CD4-positive, alpha-beta T cell treated with Interleukin-12 subunit alpha and Interleukin-12 subunit beta, for 1 hour (primary cell): Measurements from ENCODE around the gene PDE4D.

Experiments
- DNase-seq: peaks from one replicate; pipeline ENCODE4 v3.0.0-alpha.2; 2020

The PDE4D gene

DNA sequence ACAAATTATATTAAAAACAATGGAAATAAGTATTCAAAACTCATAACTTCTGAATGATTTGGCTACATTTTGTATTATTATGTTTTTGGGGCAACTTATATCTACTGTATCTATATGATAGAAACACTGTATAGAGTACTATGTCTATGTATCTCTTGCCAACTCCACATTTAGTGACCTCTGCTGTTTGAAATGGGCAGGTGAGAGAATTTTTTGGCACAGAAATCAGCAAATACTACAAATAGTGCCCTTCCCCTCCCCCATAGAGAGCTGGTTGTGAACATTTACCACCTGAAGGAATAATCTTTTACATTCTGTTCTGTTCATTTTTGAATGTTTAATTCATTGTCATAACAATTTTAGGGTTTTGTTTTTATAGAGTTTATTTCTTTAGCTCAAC, 545.3 kb downstream of the PDE4D start:
- no peak for DNase-seq

- no peak for DNase-seq
These were observed 546.5 kb downstream of the PDE4D start for GRCh38 chr5:59346982-59347381.

GRCh38 chr5:59346514-59346913, 547.0 kb downstream of the PDE4D start:
- no peak for DNase-seq

DNA sequence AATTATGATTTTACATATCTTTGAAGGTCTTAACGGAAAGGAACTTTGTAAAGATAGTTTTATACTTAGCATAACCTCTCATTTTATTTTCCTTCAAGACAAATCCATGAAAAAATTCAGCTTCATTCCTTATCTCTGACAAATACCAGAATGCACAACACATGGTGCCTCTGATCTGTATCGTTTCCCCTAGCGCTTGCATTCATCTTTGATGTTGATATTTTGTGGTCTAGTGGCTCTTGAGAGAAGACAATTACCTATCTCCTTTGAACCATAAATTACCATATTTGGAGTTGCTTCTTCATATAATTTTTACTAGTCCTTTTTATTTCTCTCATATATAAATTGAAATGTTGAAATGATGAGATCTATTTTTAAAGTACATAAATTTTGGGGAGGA, 551.3 kb downstream of the PDE4D start:
- DNase-seq = no peak

- DNase-seq = no peak
These were observed 551.8 kb downstream of the PDE4D start for GRCh38 chr5:59341760-59342159.

DNA sequence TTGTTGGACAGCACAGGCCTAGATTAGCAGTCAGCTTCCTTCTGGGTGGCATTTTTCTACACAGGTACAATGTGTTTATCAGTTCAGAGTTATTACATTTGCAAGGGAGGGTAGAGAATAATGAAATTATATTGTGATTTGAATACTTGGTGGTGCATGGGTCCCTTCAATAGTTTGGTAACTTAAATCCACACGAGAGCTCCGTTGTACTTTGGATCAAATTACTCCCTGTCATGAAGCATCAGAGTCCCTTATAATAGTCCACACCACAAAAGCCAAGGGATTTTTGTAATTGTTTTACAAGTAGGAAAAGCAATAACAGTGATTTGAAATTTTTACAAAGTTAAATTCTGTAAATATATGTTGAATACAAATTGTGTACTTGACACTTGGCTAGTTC, 552.4 kb downstream of the PDE4D start:
- DNase-seq = no peak

DNA sequence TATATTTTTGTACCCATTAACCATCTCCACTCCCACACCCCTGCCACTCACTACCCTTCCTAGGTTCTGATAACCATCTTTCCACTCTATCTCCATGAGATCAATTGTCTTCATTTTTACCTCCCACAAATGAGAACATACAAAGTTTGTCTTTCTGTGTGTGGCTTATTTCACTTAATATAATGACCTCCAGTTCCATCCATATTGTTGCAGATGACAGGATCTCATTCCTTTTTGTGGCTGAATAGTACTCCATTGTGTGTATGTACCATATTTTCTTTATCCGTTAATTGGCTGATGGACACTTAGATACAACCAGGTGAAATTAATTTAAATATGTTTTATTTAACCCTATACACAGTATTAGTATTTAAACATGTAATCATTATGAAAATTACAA, 552.9 kb downstream of the PDE4D start:
- DNase-seq = no peak

- no peak for DNase-seq
These were observed 556.3 kb downstream of the PDE4D start for GRCh38 chr5:59337240-59337639.

GRCh38 chr5:59335544-59335943, 558.0 kb downstream of the PDE4D start:
- DNase-seq = no peak

- no peak for DNase-seq
These were observed 560.1 kb downstream of the PDE4D start for GRCh38 chr5:59333416-59333815.

GRCh38 chr5:59332236-59332973, 561.1 kb downstream of the PDE4D start:
- DNase-seq = no peak

DNA sequence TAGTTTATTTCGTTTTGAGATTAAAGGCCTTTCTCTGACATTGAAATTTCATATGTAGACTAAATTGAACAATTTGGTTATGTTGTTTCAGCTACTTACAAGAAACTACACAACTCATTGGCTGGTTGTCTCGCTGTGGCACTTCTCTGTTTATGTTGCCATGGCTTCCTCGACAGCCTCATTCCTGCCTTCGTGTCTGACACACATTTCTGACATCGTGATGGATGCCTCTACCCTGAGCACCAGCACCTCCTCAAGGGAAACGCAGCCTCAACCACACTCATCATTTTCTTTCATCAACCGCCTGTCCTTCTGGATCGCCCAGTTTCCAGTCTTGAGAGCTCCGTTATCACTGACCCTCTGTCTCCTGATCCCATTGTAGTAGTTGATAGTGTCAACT, 562.8 kb downstream of the PDE4D start:
- DNase-seq = no peak

GRCh38 chr5:59328709-59329296, 564.7 kb downstream of the PDE4D start:
- no peak for DNase-seq

DNA sequence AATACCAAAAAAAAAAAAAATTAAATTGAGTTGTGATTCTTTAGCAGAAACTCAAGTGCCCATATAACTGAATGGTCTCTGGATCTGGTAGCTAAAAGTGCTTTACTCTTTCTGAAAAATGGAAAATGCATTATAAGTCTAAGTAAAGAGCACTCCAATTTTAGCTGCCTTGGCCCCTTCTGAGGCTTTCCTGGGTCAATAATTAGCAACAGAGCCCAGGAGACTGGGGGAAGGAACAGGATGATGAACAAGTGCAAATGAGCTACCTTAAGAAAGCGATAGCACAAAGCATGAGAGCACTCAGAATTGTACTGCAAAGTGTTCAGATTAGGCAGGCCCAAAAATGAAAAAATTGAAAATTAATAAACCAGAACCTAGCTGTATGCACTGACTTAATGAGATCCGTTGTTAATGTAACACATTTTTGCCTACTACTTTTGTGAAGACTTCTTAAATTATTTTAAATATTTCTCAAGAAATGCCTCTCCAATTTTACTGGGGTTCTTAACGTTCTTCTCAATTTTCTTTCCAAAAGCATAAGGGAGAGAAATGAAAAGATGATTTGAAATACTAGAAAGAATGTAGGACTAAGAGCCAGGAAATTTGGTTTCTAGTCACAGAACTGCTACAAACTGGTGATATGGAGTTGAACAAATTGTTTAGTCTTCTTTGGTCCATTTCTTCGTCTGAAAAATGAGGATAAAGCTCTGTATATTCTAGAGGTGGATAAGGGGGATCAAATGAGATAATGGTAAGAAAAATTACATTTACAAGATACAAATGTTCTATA, 566.1 kb downstream of the PDE4D start:
- DNase-seq = no peak

DNA sequence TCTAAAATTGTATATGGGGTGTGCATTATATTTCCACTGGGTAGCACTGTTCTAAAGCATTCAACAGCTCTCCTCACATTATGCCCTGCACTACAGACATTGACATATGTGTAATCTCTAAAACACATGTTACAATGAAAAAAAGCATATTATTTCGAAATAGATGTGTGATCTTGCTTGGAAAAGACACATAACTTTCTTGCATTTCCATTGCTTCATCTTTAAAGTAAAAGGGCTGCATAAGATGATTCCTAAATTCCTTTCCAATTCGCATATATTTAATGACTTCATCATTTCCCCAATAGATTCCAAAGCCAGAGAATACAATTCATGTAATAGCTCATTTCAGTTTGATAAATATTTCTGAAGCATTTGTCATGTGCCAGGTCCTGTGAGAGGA, 566.9 kb downstream of the PDE4D start:
- no peak for DNase-seq

- DNase-seq = no peak
These were observed 568.5 kb downstream of the PDE4D start for GRCh38 chr5:59325070-59325469.

DNA sequence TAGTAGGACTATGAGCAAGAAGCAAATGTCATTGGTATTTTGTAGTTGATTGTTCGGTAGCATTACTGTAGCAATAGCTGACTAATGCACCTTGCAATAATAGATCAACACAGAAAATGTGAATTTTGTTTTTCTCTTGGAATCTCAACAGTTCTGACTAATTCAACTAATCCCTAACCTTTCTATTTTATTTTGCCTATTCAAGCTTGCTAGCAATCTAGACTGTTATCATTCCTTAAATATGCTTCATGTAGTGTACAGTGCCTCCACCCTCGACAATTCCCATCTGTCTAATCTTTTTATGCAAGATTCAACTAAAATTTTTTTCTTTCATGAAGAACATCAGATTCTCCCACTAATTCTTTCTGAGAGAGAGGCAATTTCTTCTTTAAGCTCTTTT, 570.6 kb downstream of the PDE4D start:
- no peak for DNase-seq

- DNase-seq = no peak
These were observed 571.5 kb downstream of the PDE4D start for GRCh38 chr5:59322058-59322457.

- no peak for DNase-seq
These were observed 571.9 kb downstream of the PDE4D start for GRCh38 chr5:59321642-59322041.

DNA sequence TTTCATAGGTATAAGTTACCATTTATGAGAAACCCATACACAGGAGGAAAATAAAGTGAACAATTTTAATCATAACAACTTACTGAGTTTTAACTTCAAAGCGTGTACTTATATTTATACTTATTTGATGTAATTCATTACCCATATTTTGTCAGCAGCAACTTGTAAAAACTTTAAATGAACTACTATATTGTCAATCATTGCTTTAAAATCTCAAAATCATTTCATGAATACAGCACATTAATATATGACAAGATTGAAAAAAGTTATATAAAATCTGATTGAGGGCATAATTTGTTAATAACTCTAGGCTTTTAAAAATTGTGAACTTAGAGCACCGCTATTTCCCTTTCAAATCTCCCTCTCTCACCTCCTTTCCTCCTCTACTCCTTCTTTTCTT, 573.1 kb downstream of the PDE4D start:
- DNase-seq = no peak

DNA sequence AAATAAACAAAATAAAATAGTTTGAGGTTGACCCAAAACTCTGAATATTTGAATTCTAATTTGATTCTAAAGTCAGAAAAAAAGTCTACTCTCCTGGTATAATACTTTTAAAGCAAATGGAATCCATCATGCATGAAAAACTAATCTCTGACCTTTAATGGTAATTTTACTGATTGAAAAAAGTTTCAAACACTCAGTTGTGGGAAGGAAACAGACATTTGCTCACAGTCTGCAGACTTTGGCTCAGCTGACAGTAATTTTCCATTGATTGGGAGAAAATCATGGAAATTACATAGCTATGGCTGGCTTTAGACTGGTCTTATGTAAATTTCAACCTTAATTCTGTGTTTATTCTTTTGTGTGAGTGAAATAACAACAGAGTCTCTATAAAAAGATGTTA, 574.3 kb downstream of the PDE4D start:
- DNase-seq = no peak

- no peak for DNase-seq
These were observed 575.7 kb downstream of the PDE4D start for GRCh38 chr5:59317774-59318205.

DNA sequence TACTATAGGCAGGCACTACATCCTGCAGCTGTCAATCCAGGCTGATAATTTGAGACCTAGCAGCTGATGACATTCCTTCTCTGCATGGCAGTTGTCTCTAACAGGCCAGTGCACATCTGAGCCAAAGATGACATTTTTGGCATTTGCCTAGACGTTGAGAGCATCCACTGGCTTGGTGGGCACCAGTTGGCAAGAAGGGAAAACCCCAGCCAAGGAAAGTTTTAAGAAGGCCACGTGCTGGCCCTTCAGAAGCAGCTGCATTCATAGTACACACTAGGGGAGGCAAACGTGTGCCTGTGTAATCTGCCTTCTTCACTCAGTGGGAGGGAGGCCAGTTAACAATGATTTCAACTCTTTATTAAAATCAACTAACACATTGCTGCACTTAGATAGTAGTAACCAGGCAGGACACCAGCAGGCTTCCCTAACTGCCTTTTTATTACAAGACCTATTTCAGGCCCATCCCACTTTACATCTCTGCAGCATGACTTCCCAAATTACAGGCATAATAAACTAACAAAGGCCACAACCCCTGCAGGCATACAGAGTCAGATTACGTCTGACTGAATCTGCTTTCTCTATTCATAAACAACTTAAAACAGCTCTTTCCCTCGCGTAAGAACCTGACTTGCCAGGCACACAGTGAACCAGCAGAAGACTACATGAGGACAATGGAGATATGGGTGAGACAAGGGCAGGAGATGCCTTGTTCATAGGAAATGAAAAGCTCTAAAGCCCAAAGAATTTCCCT, 576.3 kb downstream of the PDE4D start:
- no peak for DNase-seq
